ENCODE results near the gene CLDN5.

The CLDN5 gene

GRCh38 chr22:19547620-19548019 is 23.4 kb upstream of the CLDN5 start:
- H3K4me3 ChIP-seq (replicated peaks in 1 of 2; ENCODE audit: low read depth in 2 of 2, low read length in 2 of 2), result no peak overlapping the region
- DNase-seq (ENCODE audit: low read depth in 2 of 2), result no peak
- no peak for TF ChIP-seq CTCF (IDR thresholded peaks at IDR 0.05; ENCODE audit: low read depth, low read length)

GRCh38 chr22:19546680-19547079 is 22.5 kb upstream of the CLDN5 start:
- no peak for DNase-seq (ENCODE audit: low read depth in 2 of 2)
- TF ChIP-seq CTCF (IDR thresholded peaks at IDR 0.05; ENCODE audit: low read depth, low read length), result no peak

GRCh38 chr22:19545935-19546207 is 21.7 kb upstream of the CLDN5 start:
- DNase-seq (ENCODE audit: low read depth in 2 of 2), result no peak
- no peak for TF ChIP-seq CTCF (IDR thresholded peaks at IDR 0.05; ENCODE audit: low read depth, low read length)
- no peak overlapping the region for H3K4me3 ChIP-seq (replicated peaks in 1 of 2; ENCODE audit: low read depth in 2 of 2, low read length in 2 of 2)

More at GRCh38 chr22:19546680-19547079, 22.5 kb upstream of the CLDN5 start:
- H3K4me3 ChIP-seq (replicated peaks in 1 of 2; ENCODE audit: low read depth in 2 of 2, low read length in 2 of 2), result no peak overlapping the region

- no peak for DNase-seq (ENCODE audit: low read depth in 2 of 2)
- H3K4me3 ChIP-seq (replicated peaks in 1 of 2; ENCODE audit: low read depth in 2 of 2, low read length in 2 of 2), result no peak overlapping the region
- TF ChIP-seq CTCF (IDR thresholded peaks at IDR 0.05; ENCODE audit: low read depth, low read length), result no peak
Measured at GRCh38 chr22:19543970-19544708, 19.9 kb upstream of the CLDN5 start.

- H3K4me3 ChIP-seq (replicated peaks in 1 of 2; ENCODE audit: low read depth in 2 of 2, low read length in 2 of 2), result no peak overlapping the region
- no peak for DNase-seq (ENCODE audit: low read depth in 2 of 2)
- no peak for TF ChIP-seq CTCF (IDR thresholded peaks at IDR 0.05; ENCODE audit: low read depth, low read length)
Measured at GRCh38 chr22:19540394-19540793, 16.2 kb upstream of the CLDN5 start.

- H3K4me3 ChIP-seq (replicated peaks in 1 of 2; ENCODE audit: low read depth in 2 of 2, low read length in 2 of 2), result no peak overlapping the region
- TF ChIP-seq CTCF (IDR thresholded peaks at IDR 0.05; ENCODE audit: low read depth, low read length), result no peak
- DNase-seq (ENCODE audit: low read depth in 2 of 2), result no peak
Measured at GRCh38 chr22:19537941-19538488, 13.8 kb upstream of the CLDN5 start.

- no peak for DNase-seq (ENCODE audit: low read depth in 2 of 2)
Measured at GRCh38 chr22:19536564-19536963, 12.4 kb upstream of the CLDN5 start.

More at GRCh38 chr22:19536564-19536963, 12.4 kb upstream of the CLDN5 start:
- TF ChIP-seq CTCF (IDR thresholded peaks at IDR 0.05; ENCODE audit: low read depth, low read length), result no peak
- no peak overlapping the region for H3K4me3 ChIP-seq (replicated peaks in 1 of 2; ENCODE audit: low read depth in 2 of 2, low read length in 2 of 2)
